HG03469 (cell line): Measurements from ENCODE around the gene KCNJ18.
"Not testable (repeated sequence)": the region's sequence is repeated elsewhere in the genome, so short reads cannot be mapped to it uniquely, and the experiment has no call there.

Source experiments
- ATAC-seq: cut with Tn5 transposase; IDR thresholded peaks from one replicate; pipeline ENCODE4 v1.9.1; 2021; ENCODE audit warnings: mild to moderate bottlenecking, moderate library complexity, moderate number of reproducible peaks; ENCODE audit not compliant: unreplicated experiment

Gene KCNJ18

DNA sequence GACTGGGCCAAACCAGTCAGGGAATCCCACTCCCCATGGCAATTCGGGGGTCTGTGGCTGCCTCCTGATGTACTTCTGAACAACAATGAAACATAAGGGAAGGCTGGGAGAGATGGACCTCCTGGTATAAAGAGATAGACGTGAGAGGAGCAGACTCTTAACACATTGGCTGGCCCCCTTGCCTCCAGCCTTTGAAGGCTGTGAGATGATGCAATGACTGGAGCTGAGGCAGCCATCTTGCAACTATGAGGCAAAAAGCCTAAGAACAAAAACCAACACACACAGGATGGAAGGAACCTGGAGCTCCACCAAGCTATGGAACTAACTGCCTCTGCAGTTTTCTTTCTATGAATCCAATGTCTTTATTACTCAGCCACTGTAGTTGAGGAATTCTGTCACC, 58.8 kb downstream of the KCNJ18 start:
- ATAC-seq: not testable (repeated sequence)
